Coronary artery (tissue), 2 donors: ENCODE data around the gene CATSPERD.

Experiments
- DNase-seq: peaks from one replicate; pipeline ENCODE4 v3.0.0-alpha.2; 2017; ENCODE audit warnings: low spot score
- H3K27ac ChIP-seq, 2 donors: fragments of 200-600 bp; sonication (generic); one replicate each; pipeline ENCODE4 v1.5.1; 2016 to 2019
- H3K4me3 ChIP-seq: fragments of 200-600 bp; sonication (generic); 2 replicates; pipeline ENCODE4 v1.5.1; 2016; ENCODE audit warnings: mild to moderate bottlenecking, moderate library complexity
- TF ChIP-seq, protein P1 (sequence below): fragments of 200-600 bp; sonication (generic); IDR thresholded peaks from one replicate; pipeline ENCODE4 v1.5.1; 2019; ENCODE audit warnings: antibody characterized with exemption

CATSPERD gene

DNA sequence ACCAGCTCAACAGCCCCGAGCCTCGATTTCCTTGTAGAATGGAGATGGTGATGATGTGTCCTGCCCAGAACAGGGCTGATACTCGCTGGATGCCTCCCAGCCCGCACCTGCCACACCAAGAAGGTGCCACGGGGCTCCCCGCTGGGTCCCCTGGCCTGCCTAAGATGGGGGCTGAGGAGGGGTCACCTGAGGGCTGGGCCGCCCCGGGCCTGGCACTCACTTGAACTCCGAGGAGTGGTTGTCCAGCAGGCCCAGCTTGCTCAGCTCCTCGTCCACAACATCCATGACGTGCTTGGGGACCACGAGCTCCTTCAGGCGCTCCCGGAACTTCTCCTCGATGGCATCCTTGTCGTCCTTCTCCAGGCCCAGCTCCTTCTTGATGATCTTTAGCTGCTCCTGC, 14.9 kb upstream of the CATSPERD start:
- Histone ChIP-seq H3K27ac (no peak overlapping the region), H3K4me3 (no peak overlapping the region)
- TF ChIP-seq, protein P1, sequence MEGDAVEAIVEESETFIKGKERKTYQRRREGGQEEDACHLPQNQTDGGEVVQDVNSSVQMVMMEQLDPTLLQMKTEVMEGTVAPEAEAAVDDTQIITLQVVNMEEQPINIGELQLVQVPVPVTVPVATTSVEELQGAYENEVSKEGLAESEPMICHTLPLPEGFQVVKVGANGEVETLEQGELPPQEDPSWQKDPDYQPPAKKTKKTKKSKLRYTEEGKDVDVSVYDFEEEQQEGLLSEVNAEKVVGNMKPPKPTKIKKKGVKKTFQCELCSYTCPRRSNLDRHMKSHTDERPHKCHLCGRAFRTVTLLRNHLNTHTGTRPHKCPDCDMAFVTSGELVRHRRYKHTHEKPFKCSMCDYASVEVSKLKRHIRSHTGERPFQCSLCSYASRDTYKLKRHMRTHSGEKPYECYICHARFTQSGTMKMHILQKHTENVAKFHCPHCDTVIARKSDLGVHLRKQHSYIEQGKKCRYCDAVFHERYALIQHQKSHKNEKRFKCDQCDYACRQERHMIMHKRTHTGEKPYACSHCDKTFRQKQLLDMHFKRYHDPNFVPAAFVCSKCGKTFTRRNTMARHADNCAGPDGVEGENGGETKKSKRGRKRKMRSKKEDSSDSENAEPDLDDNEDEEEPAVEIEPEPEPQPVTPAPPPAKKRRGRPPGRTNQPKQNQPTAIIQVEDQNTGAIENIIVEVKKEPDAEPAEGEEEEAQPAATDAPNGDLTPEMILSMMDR: no peak
- no peak for DNase-seq

DNA sequence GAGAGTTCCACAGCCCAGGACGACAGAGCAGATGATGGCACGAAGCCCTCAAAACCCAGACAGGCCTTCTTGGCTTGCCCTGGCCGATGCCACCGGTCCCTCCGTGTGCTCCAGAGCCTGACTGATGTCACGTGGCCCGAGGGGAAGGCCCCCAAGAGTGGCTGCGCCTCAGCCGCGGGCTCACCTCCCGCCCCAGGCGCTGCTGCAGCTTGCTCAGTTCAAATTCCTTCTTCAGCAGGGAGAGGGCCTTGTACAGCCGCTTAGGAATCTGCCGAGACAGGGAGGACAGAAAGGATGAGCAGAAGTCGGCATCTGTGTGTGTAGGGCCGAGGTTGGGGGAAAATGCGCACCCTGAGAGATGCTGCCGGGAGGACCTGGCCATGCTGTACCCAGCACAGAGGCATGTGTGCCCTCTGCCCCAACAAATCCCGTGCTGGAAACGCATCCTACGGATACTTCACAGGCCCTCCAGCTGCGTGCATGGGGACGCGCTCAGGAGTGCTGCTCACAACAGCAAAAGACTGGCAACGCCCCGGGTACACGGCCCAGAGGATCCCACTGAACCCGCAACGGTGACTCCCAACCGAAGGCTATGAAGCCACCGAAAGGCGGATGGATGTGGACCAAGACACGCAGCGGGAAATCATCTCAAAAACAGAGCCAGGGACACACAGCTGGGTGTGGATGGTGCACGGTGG, 13.4 kb upstream of the CATSPERD start:
- Histone ChIP-seq H3K27ac (no peak overlapping the region), H3K4me3 (no peak overlapping the region)
- DNase-seq: no peak
- TF ChIP-seq, protein P1: no peak

DNA sequence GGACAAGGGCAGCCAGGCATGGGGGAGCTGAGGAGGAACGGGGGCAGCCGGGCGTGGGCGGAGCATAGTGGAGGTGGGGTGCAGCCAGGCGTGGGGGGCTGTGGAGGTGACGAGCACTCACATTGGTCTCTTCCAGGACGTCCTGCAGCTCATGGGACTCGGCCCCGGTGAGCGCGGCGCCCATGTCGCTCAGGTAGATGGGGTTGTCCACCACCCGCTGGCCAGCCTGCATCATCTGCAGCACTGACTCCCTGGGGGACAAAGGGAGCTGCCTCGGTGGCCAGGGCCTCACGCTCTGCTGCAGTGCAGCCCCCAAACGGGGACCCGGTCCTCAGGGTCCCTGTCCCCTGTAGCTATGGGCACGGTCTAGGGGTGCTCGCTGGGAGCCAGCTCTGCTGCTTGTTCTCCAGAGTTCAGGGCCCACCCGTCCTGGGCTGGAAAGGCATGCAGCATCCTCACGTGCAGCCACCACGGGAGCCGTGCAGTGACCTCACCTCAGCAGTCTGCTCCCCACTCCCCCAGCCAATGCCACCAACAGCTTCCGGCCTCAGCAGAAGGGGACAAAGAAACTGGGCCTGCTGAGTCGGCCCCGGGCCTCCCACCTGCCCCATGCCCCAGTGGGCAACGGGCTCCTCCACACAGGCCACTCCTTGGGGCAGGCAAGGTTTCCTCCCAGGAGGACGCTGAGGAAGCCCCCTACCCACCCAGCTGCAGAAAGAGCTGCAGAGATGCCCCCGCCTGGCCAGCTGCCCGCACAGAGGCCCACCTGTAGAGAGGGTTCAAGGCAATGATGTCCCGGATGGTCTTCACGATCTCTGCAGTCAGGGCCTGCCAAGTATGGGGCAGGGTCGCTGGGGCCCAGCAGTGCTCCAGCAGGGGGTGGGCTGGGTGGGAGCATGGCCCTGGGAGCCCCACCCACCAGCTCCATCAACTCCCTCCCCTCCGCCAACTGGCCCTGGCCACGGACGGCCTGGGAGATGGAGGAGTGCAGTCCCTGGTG, 12.6 kb upstream of the CATSPERD start:
- Histone ChIP-seq H3K27ac (no peak overlapping the region), H3K4me3 (no peak overlapping the region)
- TF ChIP-seq, protein P1: no peak
- no peak for DNase-seq

DNA sequence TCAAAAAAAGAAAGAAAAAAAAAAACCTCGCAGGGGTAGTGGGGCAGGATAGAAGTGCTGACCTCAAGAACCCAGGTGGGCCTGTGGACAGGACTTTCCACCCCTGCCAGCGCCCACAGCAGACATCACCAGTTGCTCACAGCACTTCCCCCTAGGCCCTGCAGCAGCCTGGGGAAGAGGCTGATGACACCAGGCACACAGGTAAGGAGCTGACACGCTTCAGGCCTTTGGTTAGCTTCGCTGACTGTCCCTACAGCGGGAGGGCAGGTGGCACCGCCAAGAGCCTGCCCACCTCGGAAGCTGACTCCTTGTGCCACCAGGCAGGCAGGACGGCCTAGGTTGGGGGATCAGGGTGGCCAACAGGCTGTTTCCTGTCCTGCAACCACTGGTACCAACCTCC, 9.4 kb upstream of the CATSPERD start:
- DNase-seq: no peak
- no peak overlapping the region for H3K27ac ChIP-seq
- no peak overlapping the region for H3K4me3 ChIP-seq
- TF ChIP-seq, protein P1: no peak

DNA sequence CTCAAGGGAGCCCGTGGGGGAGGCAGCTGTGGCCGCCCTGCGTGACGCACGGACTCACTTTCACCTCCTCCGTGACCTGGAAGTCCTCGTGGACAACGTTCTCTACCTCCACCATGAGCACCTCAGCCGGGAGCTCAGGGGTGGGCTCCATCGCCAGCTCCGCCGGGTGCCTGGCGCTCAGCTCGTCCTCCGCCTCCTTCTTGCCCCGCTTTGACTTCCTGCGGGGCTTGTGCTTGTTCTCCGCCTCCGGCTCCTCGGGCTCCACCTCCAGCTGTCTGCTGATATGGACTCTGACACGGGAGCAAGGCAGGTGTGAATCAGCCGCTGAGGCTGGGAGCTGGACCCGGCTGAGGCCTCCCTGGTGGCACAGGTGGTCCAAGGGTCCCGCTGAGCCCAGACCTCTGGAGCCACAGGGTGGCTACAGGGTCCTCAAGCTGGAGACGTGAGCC, 8.7 kb upstream of the CATSPERD start:
- TF ChIP-seq, protein P1: no peak
- Histone ChIP-seq H3K4me3 (no peak overlapping the region), H3K27ac (no peak overlapping the region)
- no peak for DNase-seq

DNA sequence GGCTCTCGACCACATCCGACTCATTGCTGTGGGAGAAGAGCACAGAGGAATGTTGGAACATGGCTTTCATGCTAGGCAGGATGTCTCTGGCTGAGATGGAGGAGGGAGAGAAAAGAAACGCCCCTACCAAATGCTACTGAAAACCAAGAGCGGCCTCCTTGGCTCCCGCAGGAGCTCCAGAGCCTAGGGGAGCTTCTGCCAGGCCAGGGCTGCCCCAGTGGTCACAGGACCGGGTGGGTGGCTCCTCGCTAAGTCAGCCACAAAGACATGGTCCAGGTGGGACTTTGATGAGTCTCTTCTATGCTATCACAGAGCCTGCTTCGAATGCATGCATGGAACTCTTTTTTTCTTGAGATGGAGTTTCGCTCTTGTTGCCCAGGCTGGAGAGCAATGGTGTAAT, 7.2 kb upstream of the CATSPERD start:
- H3K27ac ChIP-seq: no peak overlapping the region
- DNase-seq: no peak
- TF ChIP-seq, protein P1: no peak
- no peak overlapping the region for H3K4me3 ChIP-seq
